A673 (cell line): ENCODE results near the gene ZNF428. TPM values are rescaled to one million over a fixed set of nuclear protein-coding genes. Genes with fewer than 3 reads are reported as not detected.

Source experiments
- Bru-seq: library from RNA; stranded (reverse); fragments of 400-500 nt; gene quantifications from one replicate; lab custom pipeline; 2021; lab: Mats Ljungman, UMichigan
- BruChase-seq, 2 experiments: library from RNA; stranded (reverse); fragments of 400-500 nt; gene quantifications; one replicate each; lab custom pipeline; 2021; lab: Mats Ljungman, UMichigan
- BruUV-seq: library from RNA; stranded (reverse); fragments of 400-500 nt; replicated peaks from 2 replicates; lab custom pipeline; 2021; lab: Mats Ljungman, UMichigan
- CTCF ChIA-PET: fragments of 300-600 bp; sonication (Branson Sonifier 250); formaldehyde crosslinking; loops from one replicate; lab custom pipeline; 2022; ENCODE audit warnings: antibody characterized with exemption; lab: Charles Lee
- POLR2A ChIA-PET: fragments of 300-600 bp; sonication (Branson Sonifier 250); formaldehyde crosslinking; loops from one replicate; lab custom pipeline; 2022; ENCODE audit warnings: antibody characterized with exemption; ENCODE audit not compliant: low non-redundant PET; lab: Charles Lee
- DNase-seq: peaks from one replicate; pipeline ENCODE4 v3.0.0-alpha.2; 2015; ENCODE audit warnings: low spot score
- H3K27ac ChIP-seq: fragments of 200-600 bp; sonication (generic); 2 replicates; pipeline ENCODE4 v1.5.1; 2016; ENCODE audit warnings: mixed run types, low read depth, mild to moderate bottlenecking, mixed read lengths, antibody characterized with exemption, low read length; ENCODE audit not compliant: poor library complexity, severe bottlenecking
- H3K27me3 ChIP-seq: fragments of 200-600 bp; sonication (generic); replicated peaks from 2 replicates; pipeline ENCODE4 v1.6.1; 2017; ENCODE audit warnings: mixed run types, low read depth, mild to moderate bottlenecking, mixed read lengths, antibody characterized with exemption, low read length; ENCODE audit not compliant: insufficient read depth, poor library complexity
- H3K36me3 ChIP-seq: fragments of 200-600 bp; sonication (generic); 2 replicates; pipeline ENCODE4 v1.6.1; 2016; ENCODE audit warnings: mixed run types, mild to moderate bottlenecking, mixed read lengths, antibody characterized with exemption, low read length; ENCODE audit not compliant: insufficient read depth, poor library complexity, severe bottlenecking
- H3K4me1 ChIP-seq: fragments of 200-600 bp; sonication (generic); 2 replicates; pipeline ENCODE4 v1.6.1; 2017; ENCODE audit warnings: mixed run types, mild to moderate bottlenecking, mixed read lengths, antibody characterized with exemption, low read length; ENCODE audit not compliant: insufficient read depth, poor library complexity, severe bottlenecking
- H3K4me3 ChIP-seq: fragments of 200-600 bp; sonication (generic); 2 replicates; pipeline ENCODE4 v1.5.1; 2016; ENCODE audit warnings: low read depth, mixed run types, mild to moderate bottlenecking, mixed read lengths, low read length; ENCODE audit not compliant: poor library complexity, severe bottlenecking
- H3K9me3 ChIP-seq: fragments of 200-600 bp; sonication (generic); 2 replicates; pipeline ENCODE4 v1.6.1; 2016; ENCODE audit warnings: mixed run types, low read depth, mild to moderate bottlenecking, mixed read lengths, antibody characterized with exemption, low read length; ENCODE audit not compliant: poor library complexity, severe bottlenecking
- EZH2 ChIP-seq: fragments of 200-600 bp; sonication (generic); IDR thresholded peaks from 2 replicates; pipeline ENCODE4 v1.6.1; 2017; ENCODE audit warnings: borderline replicate concordance, low read depth, mild to moderate bottlenecking, mixed read lengths, antibody characterized with exemption, low read length; ENCODE audit not compliant: poor library complexity, severe bottlenecking
- intact Hi-C: fragments of 100-400 bp; cut with micrococcal nuclease; formaldehyde crosslinking; loops from one replicate; pipeline ENCODE4 v1.10.0; 2022; ENCODE audit not compliant: unreplicated experiment
- long read RNA-seq: library from polyadenylated mRNA; stranded (forward); transcript quantifications from one replicate; pipeline ENCODE4 v2.0.0, GENCODE V29; 2022
- total RNA-seq: library from RNA; stranded (reverse); gene quantifications from 2 replicates; pipeline ENCODE4 v1.2.3, GENCODE V29; 2021
- TF ChIP-seq, protein P1 (sequence below): fragments of 300-800, 200-600 bp; sonication (generic); conservative IDR thresholded peaks from 2 replicates; pipeline ENCODE4 v1.5.1; 2017; ENCODE audit warnings: low read depth, mild to moderate bottlenecking, antibody characterized with exemption, low read length, moderate library complexity, mixed read lengths

Gene ZNF428, protein sequence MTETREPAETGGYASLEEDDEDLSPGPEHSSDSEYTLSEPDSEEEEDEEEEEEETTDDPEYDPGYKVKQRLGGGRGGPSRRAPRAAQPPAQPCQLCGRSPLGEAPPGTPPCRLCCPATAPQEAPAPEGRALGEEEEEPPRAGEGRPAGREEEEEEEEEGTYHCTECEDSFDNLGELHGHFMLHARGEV
- total RNA-seq (65.7 and 72.4 TPM in 2 replicates), Bru-seq, nascent RNA (percentile 65 among the genes with signal in this experiment), BruChase-seq, experiment 1, labeled RNA remaining after a 2-hour chase (percentile 62 among the genes with signal in this experiment), BruChase-seq, experiment 2, labeled RNA remaining after a 6-hour chase (percentile 76 among the genes with signal in this experiment)
- long read RNA-seq, transcript ZNF428-201 (3 exons, 1,412 nt) = major isoform, 20 of 32 reads
- long read RNA-seq, partial matches to known transcripts = 2 of 32 reads
- long read RNA-seq, other reads (novel, unspliced or antisense) = 8 of 32 reads

DNA sequence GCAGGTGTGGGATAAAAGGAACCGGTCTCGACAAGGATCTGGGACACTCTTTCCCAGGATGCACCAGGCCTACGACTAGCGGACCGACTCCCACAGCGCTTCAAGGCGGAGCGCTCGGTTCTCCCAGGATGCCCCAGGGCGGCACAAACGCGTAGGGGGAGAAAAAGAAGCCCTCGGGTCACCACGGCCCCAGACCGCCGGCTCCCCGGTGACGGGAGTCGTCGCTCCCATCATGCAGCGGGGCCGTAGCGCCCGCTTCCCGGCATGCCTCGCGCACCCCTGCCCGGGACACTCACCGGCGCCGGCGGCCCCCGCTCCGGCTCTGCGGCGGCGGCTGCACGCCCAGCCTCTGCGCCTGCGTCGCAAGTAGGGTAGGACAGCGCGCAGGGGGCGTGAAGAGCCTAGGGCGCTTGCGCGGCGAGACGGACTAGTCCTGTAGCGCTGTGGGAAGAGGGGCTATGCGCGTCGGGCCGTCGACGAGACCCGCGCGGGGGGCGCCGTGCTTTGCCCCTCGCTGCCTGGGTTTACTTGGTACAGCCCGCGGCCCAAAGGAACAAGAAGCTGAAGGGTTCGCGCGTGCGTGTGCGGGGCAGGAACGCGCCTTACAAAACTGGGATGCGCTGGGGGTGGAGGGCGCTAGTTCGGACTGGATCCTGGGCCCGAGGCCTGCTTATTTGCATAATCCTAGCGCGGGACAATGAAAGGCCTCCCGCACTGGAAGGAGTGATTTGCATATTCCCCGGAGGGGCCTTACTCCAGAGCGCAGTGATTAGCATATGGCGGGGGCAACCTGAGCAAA is at the start of gene ZNF428:
ZNF428 (minus strand) TSS at position 368 of the 799 bp plus-strand sequence. CDS start 5,325 bp downstream, outside the sequence.
- POLR2A ChIA-PET = no interaction called here
- TF ChIP-seq, protein P1, sequence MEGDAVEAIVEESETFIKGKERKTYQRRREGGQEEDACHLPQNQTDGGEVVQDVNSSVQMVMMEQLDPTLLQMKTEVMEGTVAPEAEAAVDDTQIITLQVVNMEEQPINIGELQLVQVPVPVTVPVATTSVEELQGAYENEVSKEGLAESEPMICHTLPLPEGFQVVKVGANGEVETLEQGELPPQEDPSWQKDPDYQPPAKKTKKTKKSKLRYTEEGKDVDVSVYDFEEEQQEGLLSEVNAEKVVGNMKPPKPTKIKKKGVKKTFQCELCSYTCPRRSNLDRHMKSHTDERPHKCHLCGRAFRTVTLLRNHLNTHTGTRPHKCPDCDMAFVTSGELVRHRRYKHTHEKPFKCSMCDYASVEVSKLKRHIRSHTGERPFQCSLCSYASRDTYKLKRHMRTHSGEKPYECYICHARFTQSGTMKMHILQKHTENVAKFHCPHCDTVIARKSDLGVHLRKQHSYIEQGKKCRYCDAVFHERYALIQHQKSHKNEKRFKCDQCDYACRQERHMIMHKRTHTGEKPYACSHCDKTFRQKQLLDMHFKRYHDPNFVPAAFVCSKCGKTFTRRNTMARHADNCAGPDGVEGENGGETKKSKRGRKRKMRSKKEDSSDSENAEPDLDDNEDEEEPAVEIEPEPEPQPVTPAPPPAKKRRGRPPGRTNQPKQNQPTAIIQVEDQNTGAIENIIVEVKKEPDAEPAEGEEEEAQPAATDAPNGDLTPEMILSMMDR = no peak
- TF ChIP-seq EZH2 = no peak
- Histone ChIP-seq H3K27ac (peak within 1 kb of the TSS; percentile 96), H3K4me1 (peaks cover 9% of the 10 kb centered on the region), H3K9me3 (no peaks in the 10 kb centered on the region), H3K27me3 (no peaks in the 10 kb centered on the region), H3K36me3 (peaks cover 4% of the 10 kb centered on the region), H3K4me3 (peak within 1 kb of the TSS; percentile 60)
- peak; percentile 98 for DNase-seq
- intact Hi-C loops = loop anchor here (1.0 kb wide), 1 partner anchor 23 kb away; the partner anchor contains the start of genes IRGQ and ZNF576
- CTCF ChIA-PET = interaction anchor here (0.9 kb wide), 1 partner anchor 102 kb away, joined by 3 read pairs; no protein-coding TSS in a partner anchor
- no TSS peak for BruUV-seq

DNA sequence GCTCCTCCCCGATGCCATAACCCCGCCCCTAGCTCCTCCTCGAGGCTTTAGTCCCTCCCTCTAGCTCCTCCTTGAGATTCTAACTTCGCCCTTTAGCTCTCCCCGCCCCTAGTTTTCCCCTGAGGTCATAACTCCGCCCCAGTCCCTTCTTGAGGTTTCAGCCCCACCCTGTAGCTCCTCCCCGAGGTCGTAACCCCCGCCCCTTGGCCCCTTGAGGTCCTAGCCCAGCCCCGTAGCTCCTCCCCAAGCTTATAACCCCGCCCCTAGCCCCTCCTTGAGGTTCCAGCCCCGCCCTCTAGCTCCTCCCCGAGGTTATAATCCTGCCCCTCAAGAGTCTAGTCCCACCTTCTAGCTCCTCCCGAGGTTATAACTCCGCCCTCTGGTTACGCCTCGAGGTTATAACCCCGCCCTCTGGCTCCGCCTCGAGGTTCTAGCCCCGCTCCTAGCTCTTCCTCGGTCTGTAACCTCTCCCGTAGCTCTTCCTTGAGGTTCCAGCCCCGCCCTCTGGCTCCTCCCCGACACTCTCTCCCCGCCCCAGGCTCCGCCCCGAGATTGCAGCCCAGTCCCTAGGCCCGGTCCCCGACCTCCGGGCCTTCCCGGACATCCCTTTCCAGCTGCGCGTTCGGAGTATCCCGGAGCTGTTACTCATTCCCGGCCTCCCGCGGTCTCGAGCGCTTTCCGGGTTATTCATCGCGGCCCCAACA is 49.1 kb upstream of the ZNF428 start:
- intact Hi-C loops = loop anchor here (10.0 kb wide), 1 partner anchor 134 kb away; the partner anchor contains the start of gene ZNF575
- no peaks in the 10 kb centered on the region for H3K36me3 ChIP-seq
- H3K4me1 ChIP-seq = peaks cover 15% of the 10 kb centered on the region
- no TSS peak for BruUV-seq
- POLR2A ChIA-PET = interaction anchor here (0.6 to 1.0 kb wide), 4 partner anchors 20 to 267 kb away, joined by 3 to 4 read pairs (median 3); no protein-coding TSS in a partner anchor
- H3K9me3 ChIP-seq = no peaks in the 10 kb centered on the region
- DNase-seq = peak; percentile 98
- CTCF ChIA-PET = interaction anchor here (0.8 to 1.1 kb wide), 3 partner anchors 77 to 141 kb away, joined by 3 to 5 read pairs (median 3); no protein-coding TSS in a partner anchor
- no peaks in the 10 kb centered on the region for H3K27me3 ChIP-seq
- H3K4me3 ChIP-seq = peak overlapping the region; percentile 54
- H3K27ac ChIP-seq = peak overlapping the region; percentile 83
- TF ChIP-seq, protein P1 = no peak
- no peak for TF ChIP-seq EZH2
